Memory B cell (primary cell): Measurements from ENCODE around the gene ZNF148.
"Not testable (repeated sequence)": the region's sequence is repeated elsewhere in the genome, so short reads cannot be mapped to it uniquely, and the experiment has no call there.

Experiments
- ATAC-seq: fragments of 150-1000 bp; cut with Tn5 transposase; 2 replicates; pipeline ENCODE4 v1.10.0; 2021; ENCODE audit warnings: low read depth, mild to moderate bottlenecking, moderate library complexity
- DNase-seq, 2 donors: peaks; one replicate each; pipeline ENCODE4 v3.0.0; 2022; ENCODE audit warnings: low spot score in 2 of 2
- H3K27ac Mint-ChIP-seq: one replicate; pipeline ENCODE4 v1.8.0; 2022; ENCODE audit warnings: mild to moderate bottlenecking, moderate library complexity, mixed read lengths
- H3K27me3 Mint-ChIP-seq: one replicate; pipeline ENCODE4 v1.8.0; 2022; ENCODE audit warnings: mixed read lengths
- H3K36me3 Mint-ChIP-seq: one replicate; pipeline ENCODE4 v1.8.0; 2022; ENCODE audit warnings: mild to moderate bottlenecking, mixed read lengths
- H3K4me1 Mint-ChIP-seq: one replicate; pipeline ENCODE4 v1.8.0; 2022; ENCODE audit warnings: mixed read lengths
- H3K4me3 Mint-ChIP-seq: one replicate; pipeline ENCODE4 v1.8.0; 2022; ENCODE audit warnings: mild to moderate bottlenecking, moderate library complexity, mixed read lengths
- H3K9me3 Mint-ChIP-seq: one replicate; pipeline ENCODE4 v1.8.0; 2022; ENCODE audit warnings: mixed read lengths

ZNF148 gene

DNA sequence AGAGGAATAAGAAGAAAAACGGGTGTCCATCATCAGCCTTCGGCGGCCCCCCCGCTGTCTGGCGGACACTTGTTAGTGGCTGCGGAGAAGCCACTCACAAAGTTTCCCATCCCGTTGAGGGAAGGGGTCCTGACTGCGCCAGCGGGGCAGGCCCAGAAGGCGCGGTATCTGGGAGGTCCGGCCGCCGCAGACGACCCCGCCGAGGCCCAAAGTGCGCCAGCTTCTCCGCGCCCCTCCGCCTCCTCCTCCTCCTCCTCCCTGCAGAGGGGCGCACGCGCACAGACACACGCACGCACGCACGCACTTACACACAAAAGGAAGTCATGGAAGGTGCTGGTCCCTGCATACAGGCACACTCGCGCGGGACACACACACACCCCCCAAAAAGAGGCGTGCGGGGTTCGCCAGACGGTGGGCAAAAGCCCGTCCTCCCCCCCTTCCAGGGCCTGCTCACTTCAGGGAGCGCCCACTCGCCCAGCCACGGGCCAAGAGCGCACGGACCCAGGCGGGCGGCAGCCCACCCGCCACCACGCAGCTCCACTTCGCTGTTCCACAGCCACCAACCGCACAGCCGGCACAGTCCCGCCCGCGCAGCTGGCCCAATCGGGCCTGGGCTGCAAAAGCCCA lies 18.0 kb downstream of the ZNF148 start:
- ATAC-seq = peak; percentile 95
- Mint-ChIP-seq H3K4me3 (peak overlapping the region; percentile 78), H3K27me3 (no peaks in the 10 kb centered on the region), H3K27ac (peak overlapping the region; percentile 48), H3K4me1 (peaks cover 44% of the 10 kb centered on the region), H3K9me3 (no peaks in the 10 kb centered on the region), H3K36me3 (peaks cover 2% of the 10 kb centered on the region)
- DNase-seq = peak; percentile 41 to 57

DNA sequence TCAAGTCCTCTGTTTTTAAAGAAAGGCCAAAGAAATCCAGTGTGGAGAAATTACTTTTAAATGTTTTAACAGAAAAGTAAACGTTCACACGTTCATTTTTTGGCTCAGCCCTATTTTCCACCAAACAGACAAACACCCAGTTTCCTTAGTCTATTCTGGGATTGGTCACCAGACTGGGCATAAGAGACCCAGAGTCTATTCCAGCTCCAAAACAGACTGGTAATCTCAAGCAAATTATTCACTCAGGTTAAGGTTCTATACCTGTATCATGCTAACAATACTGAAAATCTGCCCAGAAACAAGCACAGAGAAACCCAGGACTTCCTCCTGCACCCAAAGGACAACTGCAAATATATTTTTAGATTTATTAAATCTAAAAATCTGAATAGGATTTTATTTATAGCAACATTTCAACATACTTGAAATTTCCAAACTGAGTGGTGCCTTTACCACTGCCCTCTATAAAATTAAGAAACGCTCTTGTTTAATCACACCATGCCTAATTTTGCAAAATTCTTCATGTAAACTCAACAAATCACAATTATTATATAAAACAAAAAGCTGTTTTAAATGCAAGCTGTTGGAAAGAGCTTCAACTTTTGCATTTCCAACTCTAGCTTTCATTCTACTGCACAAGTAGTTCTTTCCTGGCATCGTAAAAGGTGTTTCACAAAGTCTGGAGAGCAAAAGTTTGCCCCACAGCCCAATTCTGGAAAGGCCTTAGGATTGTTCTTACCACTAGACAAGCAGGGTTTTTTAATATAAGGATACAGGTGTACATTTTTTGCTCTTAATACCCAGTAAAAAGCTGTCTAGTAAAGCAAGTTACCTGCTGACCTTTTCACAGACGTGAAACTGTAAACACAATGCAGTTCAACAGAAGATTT lies 18.7 kb downstream of the ZNF148 start:
- DNase-seq (no peak), ATAC-seq (no peak)
- H3K36me3 Mint-ChIP-seq = peaks cover 5% of the 10 kb centered on the region
- H3K4me1 Mint-ChIP-seq = peaks cover 44% of the 10 kb centered on the region
- H3K27me3 Mint-ChIP-seq = no peaks in the 10 kb centered on the region
- peak overlapping the region; percentile 48 for H3K27ac Mint-ChIP-seq
- peaks cover 1% of the 10 kb centered on the region for H3K9me3 Mint-ChIP-seq
- peak overlapping the region; percentile 78 for H3K4me3 Mint-ChIP-seq

- ATAC-seq = no peak
- Mint-ChIP-seq H3K4me3 (no peak overlapping the region), H3K4me1 (peaks cover 48% of the 10 kb centered on the region), H3K36me3 (peaks cover 9% of the 10 kb centered on the region), H3K9me3 (peaks cover 1% of the 10 kb centered on the region), H3K27me3 (no peaks in the 10 kb centered on the region), H3K27ac (no peak overlapping the region)
- no peak for DNase-seq
These were observed 21.5 kb downstream of the ZNF148 start for GRCh38 chr3:125353659-125354058.

- Mint-ChIP-seq H3K9me3 (peaks cover 1% of the 10 kb centered on the region), H3K27ac (no peak overlapping the region), H3K4me1 (peaks cover 47% of the 10 kb centered on the region), H3K27me3 (no peaks in the 10 kb centered on the region), H3K36me3 (peaks cover 9% of the 10 kb centered on the region), H3K4me3 (no peak overlapping the region)
- ATAC-seq = no peak
- no peak for DNase-seq
These were observed 22.0 kb downstream of the ZNF148 start for GRCh38 chr3:125353128-125353527.

- Mint-ChIP-seq H3K36me3 (peaks cover 11% of the 10 kb centered on the region), H3K9me3 (peaks cover 1% of the 10 kb centered on the region), H3K27me3 (no peaks in the 10 kb centered on the region), H3K4me3 (no peak overlapping the region), H3K27ac (peak overlapping the region; percentile 5), H3K4me1 (peaks cover 46% of the 10 kb centered on the region)
- DNase-seq (no peak), ATAC-seq (no peak)
These were observed 23.2 kb downstream of the ZNF148 start for GRCh38 chr3:125351814-125352456.

GRCh38 chr3:125351152-125351551 lies 24.0 kb downstream of the ZNF148 start:
- no peaks in the 10 kb centered on the region for H3K27me3 Mint-ChIP-seq
- peak overlapping the region; percentile 85 for H3K27ac Mint-ChIP-seq
- no peak overlapping the region for H3K4me3 Mint-ChIP-seq
- peaks cover 47% of the 10 kb centered on the region for H3K4me1 Mint-ChIP-seq
- H3K9me3 Mint-ChIP-seq = peaks cover 1% of the 10 kb centered on the region
- DNase-seq (no peak), ATAC-seq (peak; percentile 71)
- H3K36me3 Mint-ChIP-seq = peaks cover 14% of the 10 kb centered on the region

- peak overlapping the region; percentile 56 for H3K4me3 Mint-ChIP-seq
- DNase-seq = no peak
- H3K4me1 Mint-ChIP-seq = peaks cover 44% of the 10 kb centered on the region
- ATAC-seq = peak; percentile 45
- H3K36me3 Mint-ChIP-seq = peaks cover 18% of the 10 kb centered on the region
- H3K27ac Mint-ChIP-seq = peak overlapping the region; percentile 85
- H3K27me3 Mint-ChIP-seq = no peaks in the 10 kb centered on the region
- peaks cover 3% of the 10 kb centered on the region for H3K9me3 Mint-ChIP-seq
These were observed 24.5 kb downstream of the ZNF148 start for GRCh38 chr3:125350597-125350996.

DNA sequence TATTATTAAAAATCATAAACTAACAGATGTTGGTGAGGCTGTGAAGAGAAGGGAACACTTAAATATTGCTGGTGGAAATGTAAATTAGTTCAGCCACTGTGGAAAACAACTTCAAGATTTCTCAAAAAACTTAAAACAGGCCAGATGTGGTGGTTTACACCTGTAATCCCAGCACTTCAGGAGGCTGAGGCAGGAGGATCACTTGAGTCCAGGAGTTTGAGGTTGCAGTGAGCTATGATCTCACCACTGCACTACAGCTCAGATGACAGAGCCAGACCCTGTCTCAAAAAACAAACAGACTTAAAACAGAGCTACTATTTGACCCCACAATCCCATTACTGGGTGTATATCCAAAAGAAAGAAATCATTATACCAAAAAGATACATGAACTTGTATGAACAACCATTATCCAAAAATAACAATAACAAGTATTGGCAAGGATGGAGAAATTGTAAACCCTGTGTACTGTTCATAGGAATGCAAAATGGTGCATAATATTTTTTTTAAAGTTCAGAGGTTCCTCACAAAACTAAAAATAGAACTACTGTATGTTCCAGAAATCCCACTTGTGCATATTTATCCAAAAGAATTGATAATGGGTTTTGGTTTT lies 25.5 kb downstream of the ZNF148 start:
- H3K4me3 Mint-ChIP-seq = no peak overlapping the region
- H3K4me1 Mint-ChIP-seq = peaks cover 47% of the 10 kb centered on the region
- ATAC-seq = no peak
- no peak for DNase-seq
- peaks cover 26% of the 10 kb centered on the region for H3K36me3 Mint-ChIP-seq
- H3K27me3 Mint-ChIP-seq = no peaks in the 10 kb centered on the region
- H3K9me3 Mint-ChIP-seq = peaks cover 9% of the 10 kb centered on the region
- peak overlapping the region; percentile 75 for H3K27ac Mint-ChIP-seq

GRCh38 chr3:125349055-125349454 lies 26.1 kb downstream of the ZNF148 start:
- Mint-ChIP-seq H3K4me3 (no peak overlapping the region), H3K36me3 (peaks cover 31% of the 10 kb centered on the region), H3K27me3 (no peaks in the 10 kb centered on the region), H3K4me1 (peaks cover 51% of the 10 kb centered on the region), H3K9me3 (peaks cover 12% of the 10 kb centered on the region), H3K27ac (peak overlapping the region; percentile 75)
- no peak for ATAC-seq
- DNase-seq = no peak

GRCh38 chr3:125343367-125343766 lies 31.8 kb downstream of the ZNF148 start:
- peaks cover 10% of the 10 kb centered on the region for H3K9me3 Mint-ChIP-seq
- H3K27me3 Mint-ChIP-seq, ATAC-seq, H3K4me3 Mint-ChIP-seq, DNase-seq, H3K27ac Mint-ChIP-seq: not testable (repeated sequence)
- peaks cover 29% of the 10 kb centered on the region for H3K4me1 Mint-ChIP-seq
- H3K36me3 Mint-ChIP-seq = peaks cover 33% of the 10 kb centered on the region

DNA sequence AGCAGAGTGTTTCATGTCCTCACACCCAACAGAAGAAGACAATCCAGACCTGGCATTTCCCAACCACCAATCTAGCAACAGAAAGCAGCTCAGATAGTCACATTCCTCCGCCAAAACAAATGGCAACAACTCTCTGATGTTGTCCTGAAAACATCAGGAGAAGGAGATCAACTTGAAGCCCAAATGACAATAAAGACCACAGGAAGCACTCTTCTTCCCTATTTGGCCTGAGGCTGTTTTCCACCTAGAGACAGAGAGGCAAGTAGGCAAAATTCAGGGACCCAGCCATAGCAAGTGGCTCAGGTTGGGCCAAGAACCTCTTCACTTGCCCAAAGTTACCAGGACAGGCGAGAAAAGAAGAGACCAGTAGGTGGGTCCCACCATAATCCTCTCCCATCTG lies 35.0 kb downstream of the ZNF148 start:
- peaks cover 21% of the 10 kb centered on the region for H3K36me3 Mint-ChIP-seq
- ATAC-seq (no peak), DNase-seq (no peak)
- peaks cover 25% of the 10 kb centered on the region for H3K4me1 Mint-ChIP-seq
- H3K4me3 Mint-ChIP-seq = no peak overlapping the region
- no peak overlapping the region for H3K27ac Mint-ChIP-seq
- H3K9me3 Mint-ChIP-seq = peaks cover 4% of the 10 kb centered on the region
- no peaks in the 10 kb centered on the region for H3K27me3 Mint-ChIP-seq

- Mint-ChIP-seq H3K4me3 (no peak overlapping the region), H3K27ac (no peak overlapping the region), H3K36me3 (peaks cover 20% of the 10 kb centered on the region), H3K27me3 (no peaks in the 10 kb centered on the region), H3K9me3 (peaks cover 4% of the 10 kb centered on the region), H3K4me1 (peaks cover 30% of the 10 kb centered on the region)
- ATAC-seq (no peak), DNase-seq (no peak)
These were observed 37.6 kb downstream of the ZNF148 start for GRCh38 chr3:125337506-125337905.

DNA sequence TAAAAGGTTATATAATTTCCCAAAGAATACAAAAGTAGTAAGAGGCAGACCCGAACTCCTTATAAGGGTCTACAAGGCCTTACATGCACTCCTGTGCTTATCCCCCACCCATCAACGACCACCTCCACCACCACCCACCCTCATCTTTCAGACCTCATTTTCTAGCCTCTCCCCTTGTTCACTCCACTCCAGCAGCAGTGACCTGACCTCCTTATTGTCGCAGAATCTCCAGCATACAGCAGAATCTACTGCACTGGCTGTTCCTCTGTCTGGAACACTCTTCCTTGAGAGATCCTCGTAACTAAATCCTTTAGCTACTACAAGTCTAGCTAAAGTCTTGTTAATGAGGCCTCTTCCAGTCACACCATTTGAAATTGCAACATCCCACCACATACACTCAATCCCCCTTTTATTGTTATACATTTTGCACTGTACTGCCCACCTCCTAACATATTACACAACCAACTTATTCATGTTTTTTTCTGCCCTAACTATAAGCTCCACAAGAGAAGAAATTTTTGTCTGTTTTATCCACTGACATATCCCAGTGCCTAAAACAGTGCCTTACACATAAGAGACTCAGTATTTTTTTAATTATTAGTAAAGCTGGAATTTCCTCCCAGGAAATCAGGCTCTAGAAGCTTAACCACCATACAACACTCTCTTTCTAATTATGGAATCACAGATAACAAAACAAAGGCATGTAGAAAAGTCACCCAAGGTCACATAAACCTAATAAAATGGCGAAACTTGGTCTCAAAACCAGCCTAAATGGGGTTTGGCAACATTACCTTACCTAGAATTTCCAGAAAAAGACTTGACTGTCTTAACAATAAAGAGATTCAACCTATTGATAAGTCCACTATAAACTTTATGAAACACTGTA lies 40.2 kb downstream of the ZNF148 start:
- Mint-ChIP-seq H3K36me3 (peaks cover 15% of the 10 kb centered on the region), H3K27ac (no peak overlapping the region), H3K4me3 (no peak overlapping the region), H3K4me1 (peaks cover 23% of the 10 kb centered on the region), H3K27me3 (no peaks in the 10 kb centered on the region), H3K9me3 (peaks cover 4% of the 10 kb centered on the region)
- DNase-seq (no peak), ATAC-seq (no peak)
